Ishikawa (cell line): ENCODE results near the gene SPC24.

ENCODE experiments used
- CREB1 ChIP-seq: IDR thresholded peaks from 2 replicates; pipeline ENCODE4 v1.6.1; 2012; ENCODE audit warnings: low read depth
- TAF1 ChIP-seq: IDR thresholded peaks from 2 replicates; pipeline ENCODE4 v1.6.1; 2012; ENCODE audit warnings: low read depth, mild to moderate bottlenecking
- TF ChIP-seq, protein P1 (sequence below): IDR thresholded peaks from 2 replicates; pipeline ENCODE4 v1.6.1; 2012; ENCODE audit warnings: low read depth, mild to moderate bottlenecking

DNA sequence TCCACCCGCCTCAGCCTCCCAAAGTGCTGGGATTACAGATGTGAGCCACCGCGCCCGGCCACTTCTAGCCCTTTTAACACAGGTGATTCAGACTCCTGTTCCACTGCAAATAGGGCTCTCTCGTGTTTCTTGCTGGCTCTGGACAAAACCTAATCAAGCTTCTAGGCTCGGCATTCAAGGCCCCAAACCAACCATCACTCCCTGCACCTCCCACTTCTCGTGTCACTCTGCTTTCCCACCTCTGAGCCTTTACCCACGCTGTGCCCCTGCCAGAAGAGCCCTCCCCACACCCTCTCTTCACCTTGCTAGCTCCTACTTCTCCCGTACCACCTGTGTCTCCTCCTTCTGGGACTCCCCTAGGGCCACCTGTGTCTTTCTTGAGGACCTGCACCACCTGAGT lies 22.0 kb upstream of the SPC24 start:
- TF ChIP-seq TAF1, result no peak
- TF ChIP-seq, protein P1, sequence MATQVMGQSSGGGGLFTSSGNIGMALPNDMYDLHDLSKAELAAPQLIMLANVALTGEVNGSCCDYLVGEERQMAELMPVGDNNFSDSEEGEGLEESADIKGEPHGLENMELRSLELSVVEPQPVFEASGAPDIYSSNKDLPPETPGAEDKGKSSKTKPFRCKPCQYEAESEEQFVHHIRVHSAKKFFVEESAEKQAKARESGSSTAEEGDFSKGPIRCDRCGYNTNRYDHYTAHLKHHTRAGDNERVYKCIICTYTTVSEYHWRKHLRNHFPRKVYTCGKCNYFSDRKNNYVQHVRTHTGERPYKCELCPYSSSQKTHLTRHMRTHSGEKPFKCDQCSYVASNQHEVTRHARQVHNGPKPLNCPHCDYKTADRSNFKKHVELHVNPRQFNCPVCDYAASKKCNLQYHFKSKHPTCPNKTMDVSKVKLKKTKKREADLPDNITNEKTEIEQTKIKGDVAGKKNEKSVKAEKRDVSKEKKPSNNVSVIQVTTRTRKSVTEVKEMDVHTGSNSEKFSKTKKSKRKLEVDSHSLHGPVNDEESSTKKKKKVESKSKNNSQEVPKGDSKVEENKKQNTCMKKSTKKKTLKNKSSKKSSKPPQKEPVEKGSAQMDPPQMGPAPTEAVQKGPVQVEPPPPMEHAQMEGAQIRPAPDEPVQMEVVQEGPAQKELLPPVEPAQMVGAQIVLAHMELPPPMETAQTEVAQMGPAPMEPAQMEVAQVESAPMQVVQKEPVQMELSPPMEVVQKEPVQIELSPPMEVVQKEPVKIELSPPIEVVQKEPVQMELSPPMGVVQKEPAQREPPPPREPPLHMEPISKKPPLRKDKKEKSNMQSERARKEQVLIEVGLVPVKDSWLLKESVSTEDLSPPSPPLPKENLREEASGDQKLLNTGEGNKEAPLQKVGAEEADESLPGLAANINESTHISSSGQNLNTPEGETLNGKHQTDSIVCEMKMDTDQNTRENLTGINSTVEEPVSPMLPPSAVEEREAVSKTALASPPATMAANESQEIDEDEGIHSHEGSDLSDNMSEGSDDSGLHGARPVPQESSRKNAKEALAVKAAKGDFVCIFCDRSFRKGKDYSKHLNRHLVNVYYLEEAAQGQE, result no peak
- TF ChIP-seq CREB1, result no peak
